Measurements from ENCODE around the gene ABTB2. TPM values are rescaled to one million over a fixed set of nuclear protein-coding genes. Genes with fewer than 3 reads are reported as not detected.
"Not testable (repeated sequence)": the region's sequence is repeated elsewhere in the genome, so short reads cannot be mapped to it uniquely, and the experiment has no call there.

ABTB2 gene
- total RNA-seq, 1 donor from 2014 or later: 32.9 TPM

DNA sequence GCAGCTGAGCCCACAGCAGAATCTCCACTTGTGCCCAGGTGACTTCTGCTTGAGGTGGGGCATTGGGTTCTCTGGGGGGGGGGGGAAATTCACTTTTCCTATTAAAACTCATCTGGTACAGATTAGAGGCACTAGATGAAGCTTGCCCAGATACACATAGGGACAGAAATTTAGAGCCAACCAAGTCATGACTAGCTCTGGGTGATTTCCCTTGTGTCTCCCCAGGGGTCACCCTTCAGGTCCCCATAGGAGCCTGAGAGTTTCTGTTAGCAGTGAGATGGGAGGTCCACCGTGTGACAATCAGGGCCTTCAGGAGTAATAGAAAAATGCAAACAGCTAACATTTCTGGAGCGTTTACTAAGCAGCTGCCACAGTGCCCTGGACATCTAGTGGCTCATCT is 175.4 kb downstream of the ABTB2 start:
- peaks cover 41% of the 10 kb centered on the region for H3K4me1 Mint-ChIP-seq (ENCODE audit: low read depth)

GRCh38 chr11:34181856-34182405 is 175.9 kb downstream of the ABTB2 start:
- Mint-ChIP-seq H3K9me3 (no peaks in the 10 kb centered on the region), H3K27ac (no peak overlapping the region), H3K4me1 (ENCODE audit: low read depth) (peaks cover 42% of the 10 kb centered on the region), H3K4me3 (ENCODE audit: low read depth) (no peak overlapping the region), H3K36me3 (ENCODE audit: low read depth) (peaks cover 11% of the 10 kb centered on the region), H3K27me3 (ENCODE audit: low read depth) (no peaks in the 10 kb centered on the region)
- intact Hi-C loops (cut with micrococcal nuclease): no loop called here
- DNase-seq (ENCODE audit: low spot score): no peak

More for the DNA sequence above, 175.4 kb downstream of the ABTB2 start:
- no peaks in the 10 kb centered on the region for H3K9me3 Mint-ChIP-seq
- H3K27ac Mint-ChIP-seq: no peak overlapping the region
- no peaks in the 10 kb centered on the region for H3K27me3 Mint-ChIP-seq (ENCODE audit: low read depth)
- DNase-seq (ENCODE audit: low spot score): no peak
- intact Hi-C loops (cut with micrococcal nuclease): no loop called here
- no peak overlapping the region for H3K4me3 Mint-ChIP-seq (ENCODE audit: low read depth)
- peaks cover 11% of the 10 kb centered on the region for H3K36me3 Mint-ChIP-seq (ENCODE audit: low read depth)

GRCh38 chr11:34181251-34181650 is 176.6 kb downstream of the ABTB2 start:
- no peaks in the 10 kb centered on the region for H3K27me3 Mint-ChIP-seq (ENCODE audit: low read depth)
- H3K4me1 Mint-ChIP-seq (ENCODE audit: low read depth): peaks cover 48% of the 10 kb centered on the region
- H3K4me3 Mint-ChIP-seq (ENCODE audit: low read depth): no peak overlapping the region
- H3K27ac Mint-ChIP-seq: peak overlapping the region; percentile 49
- intact Hi-C loops (cut with micrococcal nuclease): no loop called here
- H3K36me3 Mint-ChIP-seq (ENCODE audit: low read depth): peaks cover 11% of the 10 kb centered on the region
- DNase-seq (ENCODE audit: low spot score): no peak
- no peaks in the 10 kb centered on the region for H3K9me3 Mint-ChIP-seq

DNA sequence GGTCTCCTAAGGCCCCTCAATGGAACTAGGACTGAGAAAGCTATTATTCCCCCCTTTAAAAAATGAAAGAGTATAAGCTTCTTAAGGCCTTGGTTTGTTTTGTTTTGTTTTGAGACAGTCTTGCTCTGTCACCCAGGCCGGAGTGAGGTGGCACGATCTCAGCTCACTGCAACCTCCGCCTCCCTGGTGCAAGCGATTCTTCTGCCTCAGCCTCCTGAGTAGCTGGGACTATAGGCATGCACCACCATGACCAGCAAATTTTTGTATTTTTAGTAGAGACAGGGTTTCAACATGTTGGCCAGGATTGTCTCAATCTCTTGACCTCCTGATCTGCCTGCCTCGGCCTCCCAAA is 177.0 kb downstream of the ABTB2 start:
- Mint-ChIP-seq H3K36me3 (ENCODE audit: low read depth) (peaks cover 11% of the 10 kb centered on the region), H3K4me1 (ENCODE audit: low read depth) (peaks cover 50% of the 10 kb centered on the region), H3K27ac (peak overlapping the region; percentile 49)
- H3K4me3 Mint-ChIP-seq (ENCODE audit: low read depth); H3K9me3 Mint-ChIP-seq; H3K27me3 Mint-ChIP-seq (ENCODE audit: low read depth); DNase-seq (ENCODE audit: low spot score); intact Hi-C loops (cut with micrococcal nuclease): not testable (repeated sequence)

DNA sequence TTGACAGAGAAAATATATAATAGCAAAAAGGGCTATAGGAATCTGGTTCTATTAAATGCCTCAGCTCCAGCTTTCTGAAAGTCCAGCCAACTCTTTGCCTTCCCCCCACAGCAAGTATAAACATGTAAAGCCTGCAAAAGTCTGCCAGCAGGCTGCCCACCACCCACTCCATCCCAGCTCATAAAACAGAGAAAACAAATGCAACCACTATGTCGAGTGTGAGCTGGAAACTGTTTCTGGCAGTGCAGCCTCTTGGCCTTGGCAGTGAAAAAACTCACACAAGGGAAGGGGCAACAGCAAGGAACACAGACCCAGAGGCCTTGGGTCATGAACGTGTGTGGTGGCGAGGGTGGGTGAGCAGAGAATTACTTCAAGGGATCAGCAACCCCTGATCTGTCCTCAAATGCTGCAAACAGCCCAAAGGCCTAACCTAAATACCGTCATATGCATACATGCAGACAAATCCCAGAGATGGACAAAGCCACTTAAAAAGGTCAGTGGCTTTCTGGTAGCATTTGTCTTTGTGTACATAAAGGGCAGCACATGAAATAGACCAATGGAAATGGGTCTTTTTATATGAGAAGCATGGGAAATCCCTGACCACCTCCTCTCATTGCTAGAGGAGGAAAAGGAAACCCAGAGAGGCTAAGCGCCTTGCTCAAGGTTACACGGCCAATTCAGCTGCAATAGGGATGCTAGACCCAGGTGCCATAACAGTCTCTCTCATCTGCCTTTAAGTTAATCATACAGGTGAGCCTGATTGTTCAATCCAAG is 177.6 kb downstream of the ABTB2 start:
- Mint-ChIP-seq H3K36me3 (ENCODE audit: low read depth) (peaks cover 9% of the 10 kb centered on the region), H3K27me3 (ENCODE audit: low read depth) (no peaks in the 10 kb centered on the region), H3K27ac (peak overlapping the region; percentile 52), H3K4me1 (ENCODE audit: low read depth) (peaks cover 53% of the 10 kb centered on the region), H3K4me3 (ENCODE audit: low read depth) (no peak overlapping the region), H3K9me3 (no peaks in the 10 kb centered on the region)
- intact Hi-C loops (cut with micrococcal nuclease): no loop called here
- no peak for DNase-seq (ENCODE audit: low spot score)

DNA sequence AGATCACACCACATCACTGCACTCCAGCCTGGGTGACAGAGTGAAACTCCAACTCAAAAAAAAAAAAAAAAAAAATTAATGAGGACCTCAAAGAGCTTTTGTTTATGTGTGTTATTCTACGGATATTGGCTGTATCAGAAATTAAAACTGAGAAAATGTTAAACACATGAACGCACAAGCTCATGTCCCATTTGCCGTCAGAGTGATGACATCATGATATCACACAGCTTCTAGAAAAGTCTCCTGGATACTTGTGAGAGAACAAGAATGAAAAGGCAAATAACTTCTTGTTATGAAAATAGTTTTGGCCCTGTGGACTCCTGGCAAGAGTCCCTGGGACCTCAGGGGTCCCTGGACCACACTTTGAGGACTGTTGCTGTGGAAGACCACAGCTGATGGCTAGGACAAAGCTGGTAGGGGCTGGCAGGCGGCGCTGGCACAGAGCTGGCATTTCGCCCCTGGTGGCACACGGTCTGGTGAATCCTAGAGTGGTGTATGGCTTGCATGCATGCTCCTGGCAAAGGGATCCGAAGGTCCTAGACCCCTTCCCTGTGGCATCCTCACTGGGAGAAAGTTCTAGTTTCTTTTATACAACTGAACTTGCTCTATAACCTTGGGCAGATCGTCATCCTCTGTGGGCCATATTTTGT is 178.7 kb downstream of the ABTB2 start:
- Mint-ChIP-seq H3K9me3 (no peaks in the 10 kb centered on the region), H3K27me3 (ENCODE audit: low read depth) (no peaks in the 10 kb centered on the region), H3K27ac (peak overlapping the region; percentile 1), H3K36me3 (ENCODE audit: low read depth) (peaks cover 4% of the 10 kb centered on the region), H3K4me1 (ENCODE audit: low read depth) (peaks cover 58% of the 10 kb centered on the region), H3K4me3 (ENCODE audit: low read depth) (no peak overlapping the region)
- intact Hi-C loops (cut with micrococcal nuclease): no loop called here
- DNase-seq (ENCODE audit: low spot score): no peak

GRCh38 chr11:34178209-34178821 is 179.5 kb downstream of the ABTB2 start:
- no peaks in the 10 kb centered on the region for H3K9me3 Mint-ChIP-seq
- no peaks in the 10 kb centered on the region for H3K27me3 Mint-ChIP-seq (ENCODE audit: low read depth)
- peaks cover 4% of the 10 kb centered on the region for H3K36me3 Mint-ChIP-seq (ENCODE audit: low read depth)
- peaks cover 62% of the 10 kb centered on the region for H3K4me1 Mint-ChIP-seq (ENCODE audit: low read depth)
- no peak overlapping the region for H3K4me3 Mint-ChIP-seq (ENCODE audit: low read depth)
- intact Hi-C loops (cut with micrococcal nuclease): no loop called here
- no peak for DNase-seq (ENCODE audit: low spot score)
- H3K27ac Mint-ChIP-seq: no peak overlapping the region

DNA sequence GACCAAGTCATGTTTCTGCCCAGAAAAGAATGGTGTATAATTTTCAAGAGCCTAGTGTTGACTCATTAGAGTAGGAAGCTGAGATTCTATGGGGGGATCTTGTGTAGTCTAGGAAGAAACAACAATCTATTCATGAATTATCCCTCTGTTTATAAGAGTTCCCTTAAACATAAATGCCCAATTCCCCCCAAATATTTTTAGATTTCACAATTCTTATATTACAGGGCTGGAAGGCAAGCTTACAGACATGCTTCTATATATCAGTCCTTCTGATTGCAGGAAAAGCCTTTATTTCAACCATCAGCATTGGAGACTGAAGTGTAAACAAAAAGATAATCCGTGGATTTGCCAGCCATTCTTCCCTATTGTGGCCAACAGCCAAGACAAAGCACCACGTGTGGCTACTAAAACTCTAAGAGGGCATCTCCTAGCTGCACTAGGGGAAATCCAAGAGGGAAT is 181.0 kb downstream of the ABTB2 start:
- no peak overlapping the region for H3K4me3 Mint-ChIP-seq (ENCODE audit: low read depth)
- H3K27me3 Mint-ChIP-seq (ENCODE audit: low read depth): no peaks in the 10 kb centered on the region
- H3K36me3 Mint-ChIP-seq (ENCODE audit: low read depth): peaks cover 7% of the 10 kb centered on the region
- peaks cover 54% of the 10 kb centered on the region for H3K4me1 Mint-ChIP-seq (ENCODE audit: low read depth)
- intact Hi-C loops (cut with micrococcal nuclease): no loop called here
- DNase-seq (ENCODE audit: low spot score): no peak
- no peaks in the 10 kb centered on the region for H3K9me3 Mint-ChIP-seq
- peak overlapping the region; percentile 0 for H3K27ac Mint-ChIP-seq

GRCh38 chr11:34175284-34176019 is 182.4 kb downstream of the ABTB2 start:
- H3K27ac Mint-ChIP-seq: peak overlapping the region; percentile 49
- H3K9me3 Mint-ChIP-seq: no peaks in the 10 kb centered on the region
- H3K36me3 Mint-ChIP-seq (ENCODE audit: low read depth): peaks cover 16% of the 10 kb centered on the region
- intact Hi-C loops (cut with micrococcal nuclease): loop anchor here (1.0 to 2.0 kb wide), 4 partner anchors 39 to 179 kb away; no protein-coding TSS in a partner anchor
- H3K4me3 Mint-ChIP-seq (ENCODE audit: low read depth): peak overlapping the region; percentile 62
- DNase-seq (ENCODE audit: low spot score): no peak
- H3K4me1 Mint-ChIP-seq (ENCODE audit: low read depth): peaks cover 49% of the 10 kb centered on the region
- H3K27me3 Mint-ChIP-seq (ENCODE audit: low read depth): no peaks in the 10 kb centered on the region

GRCh38 chr11:34174412-34175041 is 183.3 kb downstream of the ABTB2 start:
- Mint-ChIP-seq H3K9me3 (no peaks in the 10 kb centered on the region), H3K4me3 (ENCODE audit: low read depth) (peak overlapping the region; percentile 62), H3K36me3 (ENCODE audit: low read depth) (peaks cover 24% of the 10 kb centered on the region), H3K27ac (peak overlapping the region; percentile 49), H3K27me3 (ENCODE audit: low read depth) (no peaks in the 10 kb centered on the region), H3K4me1 (ENCODE audit: low read depth) (peaks cover 46% of the 10 kb centered on the region)
- intact Hi-C loops (cut with micrococcal nuclease): loop anchor here (1.0 to 2.0 kb wide), 5 partner anchors 40 to 185 kb away; no protein-coding TSS in a partner anchor
- peak; percentile 72 for DNase-seq (ENCODE audit: low spot score)

DNA sequence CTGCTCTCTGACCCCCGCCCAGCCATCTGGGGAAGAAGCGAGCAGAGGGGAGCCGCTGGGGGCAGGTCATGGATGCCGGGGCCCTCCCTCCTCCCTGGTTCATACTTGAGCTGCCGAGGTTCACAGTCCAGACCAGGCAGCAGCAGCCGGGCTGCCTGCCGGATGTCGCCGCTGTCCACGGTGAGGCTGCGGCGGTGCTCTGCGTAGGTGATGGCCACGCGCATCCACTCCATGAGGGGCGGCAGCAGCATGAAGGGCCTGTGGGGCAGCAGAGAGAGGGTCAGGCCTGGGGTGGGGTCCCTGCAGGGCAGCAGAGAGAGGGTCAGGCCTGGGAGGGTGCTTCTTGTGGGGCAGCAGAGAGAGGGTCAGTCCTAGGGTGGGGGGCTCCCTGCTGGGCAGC is 184.8 kb downstream of the ABTB2 start:
- Mint-ChIP-seq H3K27ac (no peak overlapping the region), H3K9me3 (no peaks in the 10 kb centered on the region), H3K4me1 (ENCODE audit: low read depth) (peaks cover 39% of the 10 kb centered on the region), H3K4me3 (ENCODE audit: low read depth) (no peak overlapping the region), H3K36me3 (ENCODE audit: low read depth) (peaks cover 23% of the 10 kb centered on the region), H3K27me3 (ENCODE audit: low read depth) (no peaks in the 10 kb centered on the region)
- intact Hi-C loops (cut with micrococcal nuclease): no loop called here
- DNase-seq (ENCODE audit: low spot score): no peak

GRCh38 chr11:34169686-34170085 is 188.1 kb downstream of the ABTB2 start:
- H3K4me3 Mint-ChIP-seq (ENCODE audit: low read depth): no peak overlapping the region

More at GRCh38 chr11:34169686-34170085, 188.1 kb downstream of the ABTB2 start:
- Mint-ChIP-seq H3K4me1 (ENCODE audit: low read depth) (peaks cover 15% of the 10 kb centered on the region), H3K27ac (no peak overlapping the region), H3K27me3 (ENCODE audit: low read depth) (no peaks in the 10 kb centered on the region), H3K9me3 (no peaks in the 10 kb centered on the region), H3K36me3 (ENCODE audit: low read depth) (peaks cover 33% of the 10 kb centered on the region)
- intact Hi-C loops (cut with micrococcal nuclease): loop anchor here (10.0 kb wide), 1 partner anchor 325 kb away; no protein-coding TSS in a partner anchor
- no peak for DNase-seq (ENCODE audit: low spot score)

Measured in activated T-helper 2 cell treated with anti-CD3 and anti-CD28 coated beads, Interferon-gamma antibody, Interleukin-2, Interleukin-4, amounts not matched to agents 10 μg/mL and 5 μg/mL and 100 μg/mL, durations not matched to agents 14 hours and 24 hours and 36 hours (primary cell).